Rectal smooth muscle tissue (tissue), 1 donor: ENCODE measurements around the gene TUBA4A.

Experiments used
- H3K27ac ChIP-seq: one replicate; pipeline ENCODE4 v1.7.0; 2013; ENCODE audit warnings: low read depth, low read length, inconsistent platforms
- H3K27me3 ChIP-seq: one replicate; pipeline ENCODE4 v1.7.0; 2013; ENCODE audit warnings: low read length; ENCODE audit not compliant: control insufficient read depth, insufficient read depth
- H3K36me3 ChIP-seq: one replicate; pipeline ENCODE4 v1.7.0; 2013; ENCODE audit warnings: low read length; ENCODE audit not compliant: control insufficient read depth, insufficient read depth
- H3K4me1 ChIP-seq: one replicate; pipeline ENCODE4 v1.7.0; 2013; ENCODE audit warnings: low read length; ENCODE audit not compliant: control insufficient read depth, insufficient read depth
- H3K4me3 ChIP-seq: one replicate; pipeline ENCODE4 v1.7.0; 2013; ENCODE audit warnings: low read length
- H3K9ac ChIP-seq: one replicate; pipeline ENCODE4 v1.7.0; 2013; ENCODE audit warnings: low read length

The TUBA4A gene

DNA sequence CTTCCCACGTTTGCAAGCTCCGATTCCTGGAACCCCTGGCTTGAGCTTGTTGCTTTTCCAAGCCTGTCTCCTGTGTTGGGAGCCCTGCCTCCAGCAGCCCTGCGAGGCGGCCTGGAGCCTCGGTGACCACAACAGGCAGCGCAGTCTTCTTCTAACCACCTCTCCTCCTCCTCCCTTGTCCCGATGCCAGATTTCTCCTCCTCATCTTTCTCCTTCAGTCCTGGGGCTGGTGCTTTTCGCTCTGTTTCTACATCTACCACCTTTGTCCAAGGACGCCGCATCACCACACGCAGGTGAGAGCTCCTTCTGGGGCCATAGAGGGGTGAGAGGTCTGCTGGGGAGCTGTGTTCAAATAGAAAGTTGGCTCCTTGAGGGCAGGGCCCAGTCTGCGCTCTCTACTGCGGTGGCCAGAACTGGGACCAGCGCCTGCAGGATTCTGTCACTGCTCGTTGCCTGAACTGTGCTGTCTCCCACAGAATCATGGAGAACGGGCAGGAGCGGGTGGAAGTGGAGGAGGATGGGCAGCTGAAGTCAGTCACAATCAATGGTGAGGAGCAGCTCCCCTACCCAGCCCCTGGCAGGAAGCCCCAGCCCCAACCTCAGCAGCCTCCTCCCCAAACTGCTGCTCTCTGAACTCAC, 29.3 kb upstream of the TUBA4A start:
- Histone ChIP-seq H3K9ac (no peak overlapping the region), H3K27ac (no peak overlapping the region), H3K36me3 (peaks cover 11% of the 10 kb centered on the region)

DNA sequence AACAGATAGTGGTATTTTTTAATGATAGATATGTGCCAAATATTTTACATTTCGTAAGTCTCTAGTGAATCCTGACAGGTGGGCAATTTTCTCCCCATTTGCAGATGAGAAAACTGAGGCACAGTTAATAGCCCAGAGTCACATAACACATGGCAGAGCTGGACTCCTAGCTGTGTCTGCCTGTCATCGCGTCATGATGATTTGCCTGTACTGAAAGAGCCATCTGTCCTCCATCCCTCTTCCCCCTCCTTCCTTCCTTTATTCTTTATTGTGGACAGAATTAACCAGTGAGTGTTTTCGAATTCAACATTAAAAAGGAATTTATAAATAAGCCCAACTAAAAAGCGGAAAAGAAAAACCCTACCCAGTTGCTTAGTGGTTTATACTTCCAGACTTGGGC, 28.7 kb upstream of the TUBA4A start:
- H3K27me3 ChIP-seq = no peaks in the 10 kb centered on the region
- no peak overlapping the region for H3K9ac ChIP-seq
- peaks cover 11% of the 10 kb centered on the region for H3K36me3 ChIP-seq
- peaks cover 16% of the 10 kb centered on the region for H3K4me1 ChIP-seq
- H3K4me3 ChIP-seq = no peak overlapping the region
- H3K27ac ChIP-seq = no peak overlapping the region

More for the DNA sequence above, 29.3 kb upstream of the TUBA4A start:
- Histone ChIP-seq H3K27me3 (no peaks in the 10 kb centered on the region), H3K4me1 (peaks cover 13% of the 10 kb centered on the region), H3K4me3 (no peak overlapping the region)

- Histone ChIP-seq H3K36me3 (peaks cover 11% of the 10 kb centered on the region), H3K9ac (no peak overlapping the region), H3K27ac (no peak overlapping the region), H3K4me3 (no peak overlapping the region), H3K4me1 (peaks cover 16% of the 10 kb centered on the region), H3K27me3 (no peaks in the 10 kb centered on the region)
Observed at GRCh38 chr2:219281588-219281987, 27.9 kb upstream of the TUBA4A start.

DNA sequence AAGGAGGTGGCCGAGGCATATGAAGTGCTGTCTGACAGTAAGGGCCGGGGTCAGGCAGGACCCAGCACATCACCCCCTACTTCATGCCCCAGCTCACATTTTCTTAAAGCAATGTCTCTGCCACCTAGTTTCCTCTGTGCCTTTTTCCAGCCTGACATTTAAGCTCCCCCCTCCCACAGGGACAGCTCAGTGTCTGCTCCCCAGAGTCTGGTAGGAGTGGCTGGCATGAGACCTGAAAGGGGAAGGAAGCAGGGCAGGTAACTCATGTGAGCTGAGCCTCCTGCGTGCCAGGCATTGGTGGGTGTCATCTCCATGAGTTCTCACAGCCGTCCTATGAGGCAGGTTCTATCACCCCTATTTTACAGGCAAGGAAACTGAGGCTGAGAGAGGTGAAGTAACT, 26.9 kb upstream of the TUBA4A start:
- H3K9ac ChIP-seq = no peak overlapping the region
- H3K4me3 ChIP-seq = no peak overlapping the region
- H3K27ac ChIP-seq = no peak overlapping the region
- H3K4me1 ChIP-seq = peaks cover 16% of the 10 kb centered on the region
- H3K27me3 ChIP-seq = no peaks in the 10 kb centered on the region
- peaks cover 11% of the 10 kb centered on the region for H3K36me3 ChIP-seq

DNA sequence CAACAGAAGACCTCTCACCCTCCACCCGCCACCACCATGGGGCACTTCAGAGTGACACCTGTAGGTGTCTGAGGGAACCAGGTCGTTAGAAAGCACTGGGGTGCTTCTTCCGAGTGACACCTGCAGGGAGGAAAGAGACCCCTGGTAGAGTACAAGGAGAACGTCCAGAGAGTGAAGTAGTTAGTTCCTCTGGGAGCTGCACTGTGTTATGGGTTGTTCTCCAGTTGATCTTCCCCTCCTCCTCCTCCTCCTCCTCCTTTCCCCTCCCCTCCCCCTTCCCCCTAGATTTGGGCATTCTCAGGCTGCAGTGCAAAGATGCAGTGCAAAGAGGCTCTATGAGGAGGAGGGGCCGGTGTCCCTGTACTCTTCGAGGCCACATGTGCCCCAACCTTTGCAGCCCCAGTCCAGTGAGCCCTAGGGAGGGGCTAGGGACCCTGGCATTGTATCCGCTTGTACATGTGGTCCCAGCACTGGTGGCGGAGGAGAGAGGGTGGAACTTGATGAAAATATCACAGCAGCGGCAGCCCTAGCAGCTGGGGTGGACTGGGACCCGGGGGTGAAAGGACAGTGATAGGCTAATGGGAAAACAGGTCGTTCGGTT, 26.3 kb upstream of the TUBA4A start:
- peak overlapping the region; percentile 74 for H3K9ac ChIP-seq
- no peaks in the 10 kb centered on the region for H3K27me3 ChIP-seq
- peak overlapping the region; percentile 65 for H3K4me3 ChIP-seq
- peaks cover 16% of the 10 kb centered on the region for H3K4me1 ChIP-seq
- peak overlapping the region; percentile 92 for H3K27ac ChIP-seq
- H3K36me3 ChIP-seq = peaks cover 11% of the 10 kb centered on the region

DNA sequence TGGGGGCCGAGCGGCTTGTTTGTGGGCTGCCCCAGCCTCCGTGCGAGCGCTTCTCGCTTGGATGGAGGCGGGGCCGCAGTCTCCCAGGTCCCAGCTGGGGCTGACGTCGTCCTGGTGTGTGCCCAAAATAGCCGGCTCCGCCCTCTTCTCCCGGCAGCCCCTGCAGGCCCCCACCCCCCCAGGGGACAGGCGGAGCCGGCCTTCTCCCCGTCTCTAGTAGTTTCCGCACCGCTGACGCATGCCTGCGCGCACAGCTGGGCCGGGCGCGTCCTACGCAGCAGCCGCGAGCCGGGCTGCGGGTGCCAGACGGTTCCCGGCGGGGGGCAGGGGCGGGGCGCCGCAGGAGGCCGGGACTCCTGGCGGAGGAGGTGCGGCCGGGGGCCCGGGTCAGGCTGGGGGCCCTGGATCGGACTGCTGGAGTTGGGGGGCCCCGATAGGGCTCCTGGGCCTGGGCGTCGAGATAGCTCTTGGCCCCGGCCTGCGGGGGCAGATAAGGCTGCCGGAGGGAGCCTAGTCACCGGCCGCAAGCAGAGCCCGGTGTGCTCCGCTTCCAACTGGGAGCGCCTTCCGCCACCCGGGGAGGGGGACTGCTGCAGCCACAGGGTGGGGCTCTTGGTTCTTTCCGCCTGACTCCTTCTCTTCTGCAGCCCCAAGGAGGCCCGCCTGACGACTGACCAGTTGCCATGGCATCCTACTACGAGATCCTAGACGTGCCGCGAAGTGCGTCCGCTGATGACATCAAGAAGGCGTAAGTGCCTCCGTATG, 25.6 kb upstream of the TUBA4A start, which contains the start of gene DNAJB2:
DNAJB2 (plus strand) TSS at position 216 of the 765 bp plus-strand sequence; CDS start at position 684, 468 bp downstream.
- Histone ChIP-seq H3K4me3 (peak within 1 kb of the TSS; percentile 65), H3K4me1 (peaks cover 19% of the 10 kb centered on the region), H3K27ac (peak within 1 kb of the TSS; percentile 92), H3K9ac (peak within 1 kb of the TSS; percentile 74), H3K36me3 (peaks cover 7% of the 10 kb centered on the region), H3K27me3 (no peaks in the 10 kb centered on the region)

- peak overlapping the region; percentile 39 for H3K9ac ChIP-seq
- H3K27ac ChIP-seq = peak overlapping the region; percentile 92
- peak overlapping the region; percentile 64 for H3K4me3 ChIP-seq
- H3K27me3 ChIP-seq = no peaks in the 10 kb centered on the region
- H3K36me3 ChIP-seq = peaks cover 7% of the 10 kb centered on the region
- peaks cover 22% of the 10 kb centered on the region for H3K4me1 ChIP-seq
Observed at GRCh38 chr2:219278655-219279150, 25.0 kb upstream of the TUBA4A start.

- Histone ChIP-seq H3K9ac (no peak overlapping the region), H3K4me3 (peak overlapping the region; percentile 51), H3K27ac (peak overlapping the region; percentile 92), H3K36me3 (peaks cover 7% of the 10 kb centered on the region), H3K4me1 (peaks cover 22% of the 10 kb centered on the region), H3K27me3 (no peaks in the 10 kb centered on the region)
Observed at GRCh38 chr2:219277703-219278654, 24.3 kb upstream of the TUBA4A start.

- H3K4me3 ChIP-seq = no peak overlapping the region
- peak overlapping the region; percentile 18 for H3K27ac ChIP-seq
- H3K36me3 ChIP-seq = no peaks in the 10 kb centered on the region
- peaks cover 17% of the 10 kb centered on the region for H3K4me1 ChIP-seq
- no peaks in the 10 kb centered on the region for H3K27me3 ChIP-seq
- H3K9ac ChIP-seq = no peak overlapping the region
Observed at GRCh38 chr2:219274361-219274921, 20.7 kb upstream of the TUBA4A start.

- H3K4me3 ChIP-seq = no peak overlapping the region
- no peaks in the 10 kb centered on the region for H3K27me3 ChIP-seq
- no peaks in the 10 kb centered on the region for H3K36me3 ChIP-seq
Observed at GRCh38 chr2:219273937-219274336, 20.2 kb upstream of the TUBA4A start.

DNA sequence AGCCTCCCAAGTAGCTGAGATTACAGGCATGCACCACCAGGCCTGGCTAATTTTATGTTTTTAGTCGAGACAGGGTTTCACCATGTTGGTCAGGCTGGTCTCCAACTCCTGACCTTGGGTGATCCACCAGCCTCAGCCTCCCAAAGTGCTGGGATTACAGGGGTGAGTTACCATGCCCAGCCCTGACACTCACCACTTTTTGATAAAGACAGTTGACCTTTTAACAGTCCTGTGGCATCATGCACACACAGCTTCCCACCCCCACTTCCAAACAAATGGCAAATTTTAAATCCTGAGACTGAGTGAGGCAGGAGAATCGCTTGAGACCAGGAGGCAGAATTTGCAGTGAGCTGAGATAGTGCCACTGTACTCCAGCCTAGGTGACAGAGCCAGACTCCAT, 19.3 kb upstream of the TUBA4A start:
- no peak overlapping the region for H3K27ac ChIP-seq

More at GRCh38 chr2:219273937-219274336, 20.2 kb upstream of the TUBA4A start:
- H3K9ac ChIP-seq = no peak overlapping the region
- peaks cover 17% of the 10 kb centered on the region for H3K4me1 ChIP-seq
- peak overlapping the region; percentile 18 for H3K27ac ChIP-seq

More for the DNA sequence above, 19.3 kb upstream of the TUBA4A start:
- H3K4me1 ChIP-seq = peaks cover 8% of the 10 kb centered on the region
- H3K9ac ChIP-seq = no peak overlapping the region
- H3K4me3 ChIP-seq = no peak overlapping the region
- no peaks in the 10 kb centered on the region for H3K36me3 ChIP-seq
- H3K27me3 ChIP-seq = no peaks in the 10 kb centered on the region
